HG03280 (cell line): ENCODE data around the gene KRTAP5-6.

Source experiments
- ATAC-seq: cut with Tn5 transposase; IDR thresholded peaks from one replicate; pipeline ENCODE4 v1.9.1; 2021; ENCODE audit warnings: mild to moderate bottlenecking, moderate library complexity; ENCODE audit not compliant: unreplicated experiment

KRTAP5-6 gene

DNA sequence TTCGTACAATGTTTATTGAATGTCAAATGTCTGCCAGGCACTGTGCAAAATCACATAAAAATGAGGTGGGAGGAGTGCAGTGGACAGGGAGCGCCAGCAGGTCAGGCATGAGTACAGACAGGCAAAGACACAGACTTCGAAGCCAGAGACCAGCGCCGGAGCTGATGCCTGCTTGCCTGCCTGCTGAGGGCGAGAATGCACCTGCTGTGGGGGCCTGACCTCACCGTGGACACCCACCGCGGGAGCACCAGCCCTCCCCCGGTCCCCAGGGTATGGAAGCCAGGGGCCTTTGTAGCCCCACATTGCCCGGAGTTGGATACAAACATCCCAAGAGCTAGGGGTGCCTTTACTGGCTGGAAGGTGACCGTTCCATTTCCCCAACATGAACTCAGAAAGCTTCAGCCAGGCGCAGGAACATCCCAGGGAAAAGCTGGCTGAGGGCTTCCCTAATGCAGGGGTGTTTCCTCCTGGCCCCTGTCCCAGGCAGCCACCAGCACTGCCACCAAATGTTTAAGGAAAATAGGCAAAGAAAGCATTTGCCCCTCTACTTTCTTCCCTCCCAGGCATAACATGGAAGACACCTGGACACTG lies 35.5 kb downstream of the KRTAP5-6 start:
- ATAC-seq, result no peak

DNA sequence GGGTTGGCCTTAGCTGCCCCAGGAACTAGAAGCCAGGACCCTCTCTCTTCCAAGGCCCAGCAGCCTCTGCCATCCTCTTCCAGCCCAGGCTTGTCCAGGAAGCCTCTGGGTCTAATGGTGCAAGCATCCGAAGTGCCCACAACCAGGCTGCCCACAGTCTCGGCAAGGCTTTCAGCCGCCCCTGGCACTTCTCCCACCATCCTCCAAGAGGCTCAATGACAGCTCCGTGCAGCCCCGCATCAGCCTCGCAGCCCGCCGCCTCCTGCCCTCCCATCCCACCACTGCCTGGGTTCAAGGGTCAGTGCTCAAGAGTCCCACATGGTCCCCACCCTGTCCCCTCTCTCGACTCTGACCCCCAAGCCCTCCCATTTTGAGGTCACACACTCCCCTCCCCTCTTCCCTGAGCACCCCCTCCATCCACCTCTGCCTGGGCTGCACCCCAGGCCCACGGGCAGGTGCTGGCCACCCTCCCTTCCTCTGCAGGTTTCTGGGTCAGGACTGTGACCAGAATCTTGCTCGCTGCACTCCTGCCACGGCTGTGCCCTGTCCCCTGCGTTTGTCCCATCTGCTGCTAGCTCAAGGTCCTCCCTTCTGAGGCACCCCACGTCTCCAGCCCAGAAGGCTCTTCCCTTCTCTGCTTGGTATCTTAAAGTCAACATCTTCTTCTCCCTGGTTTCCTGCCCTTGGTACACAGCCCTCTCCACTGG lies 36.2 kb downstream of the KRTAP5-6 start:
- ATAC-seq, result no peak

DNA sequence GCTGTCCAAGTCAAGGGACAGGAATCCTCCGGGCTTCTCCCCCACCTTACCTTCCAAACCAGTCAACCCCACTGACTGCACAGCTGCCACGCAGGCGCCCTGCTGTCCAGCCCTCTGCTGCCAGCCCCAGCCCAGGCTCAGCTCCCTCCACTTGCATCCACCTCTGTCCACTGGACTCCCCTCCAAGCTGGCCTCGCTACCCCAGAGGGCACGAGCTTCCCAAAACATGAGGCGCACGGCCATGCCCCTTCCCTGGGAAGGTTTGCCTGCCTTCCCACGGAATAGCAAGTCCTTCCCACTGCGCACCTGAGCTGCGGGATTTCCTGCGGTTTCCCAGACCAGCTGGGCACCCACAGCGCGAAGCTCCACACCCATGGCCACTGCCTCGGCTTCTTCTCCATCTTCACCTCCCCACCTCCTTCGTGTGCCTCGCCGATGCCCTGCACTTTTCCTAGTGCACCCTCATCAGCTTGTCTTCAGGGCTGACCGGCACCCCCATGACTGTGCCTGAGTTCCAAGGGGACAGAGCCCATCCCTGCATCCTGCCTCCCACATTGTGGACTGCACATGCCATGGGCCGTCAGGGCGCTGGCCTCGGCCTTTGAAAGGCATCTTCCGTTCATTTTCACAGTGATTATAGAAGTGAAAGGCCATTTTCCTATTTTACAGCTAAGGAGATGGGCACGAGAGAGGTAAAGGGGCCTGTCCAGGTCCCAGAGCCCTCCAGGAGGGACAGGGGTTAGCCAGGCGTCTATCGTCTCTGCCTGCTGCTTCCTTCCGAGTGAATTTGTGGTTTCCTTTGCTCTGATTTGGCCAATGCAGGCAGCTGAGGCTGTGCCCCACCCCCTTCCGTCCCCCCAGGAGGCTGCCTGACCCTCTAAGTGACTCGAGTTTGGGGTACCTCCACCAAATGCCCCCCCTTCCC lies 37.0 kb downstream of the KRTAP5-6 start:
- no peak for ATAC-seq

DNA sequence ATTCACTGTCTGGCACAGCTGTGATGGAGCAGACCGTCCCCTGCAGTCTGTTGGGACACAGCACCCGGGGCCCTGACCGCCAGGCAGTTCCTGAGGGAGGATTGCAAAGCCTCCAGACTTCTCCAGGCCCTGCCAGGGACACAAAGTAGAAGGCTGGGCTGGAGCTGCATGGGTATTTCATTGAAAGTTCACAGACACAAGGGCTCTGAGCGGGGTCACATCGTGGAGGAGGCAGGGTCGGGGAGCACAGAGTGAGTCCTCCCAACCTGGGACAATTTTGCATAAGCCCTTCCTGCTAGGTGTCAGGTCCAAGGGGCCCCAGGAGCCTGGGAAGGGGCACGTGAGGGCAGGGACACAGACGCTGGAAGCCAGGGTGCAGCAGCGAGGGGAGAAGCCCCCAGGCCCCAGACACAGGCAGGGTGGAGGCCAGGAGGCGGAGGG lies 37.7 kb downstream of the KRTAP5-6 start:
- no peak for ATAC-seq

DNA sequence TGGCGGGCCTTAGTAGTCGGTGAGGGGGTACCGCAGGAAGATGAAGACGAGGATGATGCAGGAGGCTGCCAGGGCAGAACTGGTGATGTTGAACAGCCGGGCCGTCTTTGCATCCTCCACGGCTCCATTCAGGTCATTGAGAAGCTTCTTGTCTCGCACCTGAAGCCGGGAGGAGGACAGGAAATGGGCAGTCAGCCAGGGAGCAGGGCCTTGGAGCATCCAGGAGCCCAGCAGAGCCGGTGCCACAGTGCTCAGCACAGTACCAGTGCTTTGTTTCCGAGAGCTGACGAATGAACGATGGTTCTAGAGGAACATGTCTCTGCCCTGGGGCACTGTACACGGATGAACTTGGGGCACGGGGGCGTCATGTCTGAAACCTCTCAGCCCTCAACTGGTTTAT lies 38.3 kb downstream of the KRTAP5-6 start:
- ATAC-seq, result no peak

DNA sequence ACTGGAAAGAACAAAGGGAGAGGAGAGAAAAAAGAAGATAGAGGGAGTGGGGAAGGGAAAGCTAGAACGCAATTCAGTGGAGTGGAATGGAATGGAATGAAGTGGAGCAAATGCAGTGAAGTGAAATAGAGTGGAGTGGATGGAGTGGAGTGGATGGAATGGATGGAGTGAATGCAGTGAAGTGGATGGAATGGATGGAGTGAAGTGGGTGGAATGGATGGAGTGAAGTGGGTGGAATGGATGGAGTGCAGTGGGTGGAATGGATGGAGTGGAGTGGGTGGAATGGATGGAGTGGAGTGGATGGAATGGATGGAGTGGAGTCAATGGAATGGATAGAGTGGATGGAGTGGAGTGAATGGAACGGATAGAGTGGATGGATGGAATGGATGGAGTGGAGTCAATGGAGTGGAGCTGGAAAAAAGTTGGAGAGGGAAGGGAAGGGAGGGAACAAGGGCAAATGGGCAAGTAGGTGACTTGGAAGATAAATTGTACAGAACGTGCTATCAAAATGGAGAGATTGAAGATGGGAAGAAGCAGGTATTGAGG lies 39.5 kb downstream of the KRTAP5-6 start:
- ATAC-seq, result no peak

DNA sequence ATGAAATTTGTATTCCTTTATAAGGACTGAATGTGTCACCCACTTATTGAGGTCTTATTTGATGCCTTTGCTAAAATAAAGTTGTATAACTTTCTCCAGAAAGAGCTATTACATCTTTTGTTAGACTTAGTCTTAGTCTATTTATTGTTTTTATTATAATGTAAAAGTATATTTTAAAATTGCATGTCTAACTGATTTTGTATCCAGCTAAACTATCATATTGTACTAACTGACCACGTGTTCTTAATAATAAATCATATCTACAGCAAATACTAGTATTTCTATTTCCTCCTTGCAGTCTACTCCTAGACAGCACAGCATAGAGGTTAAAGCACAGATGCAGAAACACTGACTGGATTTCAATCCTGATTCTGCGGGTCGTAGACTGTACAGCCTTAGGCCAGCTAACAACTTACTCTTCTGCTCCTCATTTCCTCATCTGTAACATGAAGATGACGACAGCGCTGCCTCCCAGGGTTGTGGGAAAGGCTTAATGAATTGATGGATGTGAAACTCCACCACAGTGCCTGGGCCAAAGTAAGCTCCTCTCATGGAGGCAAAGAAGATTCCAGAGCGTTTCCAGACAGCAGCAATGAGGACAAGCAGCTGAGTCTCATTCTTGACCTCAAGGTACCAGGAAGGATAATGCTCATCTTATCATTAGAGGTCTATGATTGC lies 40.2 kb downstream of the KRTAP5-6 start:
- no peak for ATAC-seq

DNA sequence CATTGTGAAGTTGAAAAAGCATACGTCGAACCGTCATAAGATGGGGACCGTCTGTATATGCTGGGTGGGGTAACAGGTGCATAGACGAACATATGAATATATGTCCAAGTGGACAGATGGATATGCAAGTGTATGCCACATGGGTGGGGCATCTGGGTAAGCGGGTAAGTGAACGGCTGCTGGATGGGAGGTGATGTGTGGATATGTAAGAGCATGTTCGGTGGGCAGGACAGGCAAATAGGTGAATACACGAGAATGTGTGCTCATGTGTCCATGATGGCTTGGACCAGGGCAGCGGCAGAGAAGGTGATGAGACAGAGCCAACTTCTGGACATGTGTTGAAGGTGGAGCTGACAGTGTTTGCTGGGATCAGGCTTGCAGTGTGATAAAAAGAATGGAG lies 41.4 kb downstream of the KRTAP5-6 start:
- no peak for ATAC-seq

DNA sequence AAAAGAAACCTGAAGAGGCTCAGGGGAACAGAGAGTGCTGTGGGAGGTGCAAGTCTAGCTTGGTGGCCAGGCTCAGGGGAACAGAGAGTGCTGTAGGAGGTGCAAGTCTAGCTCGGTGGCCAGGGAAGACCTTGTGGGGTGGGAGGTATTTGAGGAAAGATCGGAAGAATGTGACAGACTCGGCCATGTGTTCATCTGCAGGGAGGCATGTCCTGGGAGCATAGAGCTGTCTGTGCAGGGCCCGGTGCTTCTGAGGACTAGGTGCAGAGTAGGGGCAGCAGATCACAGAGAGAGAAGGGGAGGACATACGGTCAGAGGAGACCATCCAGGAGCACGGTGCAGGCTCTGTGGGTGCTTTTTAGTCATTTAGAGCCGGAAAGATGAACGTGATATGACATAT lies 42.6 kb downstream of the KRTAP5-6 start:
- no peak for ATAC-seq

DNA sequence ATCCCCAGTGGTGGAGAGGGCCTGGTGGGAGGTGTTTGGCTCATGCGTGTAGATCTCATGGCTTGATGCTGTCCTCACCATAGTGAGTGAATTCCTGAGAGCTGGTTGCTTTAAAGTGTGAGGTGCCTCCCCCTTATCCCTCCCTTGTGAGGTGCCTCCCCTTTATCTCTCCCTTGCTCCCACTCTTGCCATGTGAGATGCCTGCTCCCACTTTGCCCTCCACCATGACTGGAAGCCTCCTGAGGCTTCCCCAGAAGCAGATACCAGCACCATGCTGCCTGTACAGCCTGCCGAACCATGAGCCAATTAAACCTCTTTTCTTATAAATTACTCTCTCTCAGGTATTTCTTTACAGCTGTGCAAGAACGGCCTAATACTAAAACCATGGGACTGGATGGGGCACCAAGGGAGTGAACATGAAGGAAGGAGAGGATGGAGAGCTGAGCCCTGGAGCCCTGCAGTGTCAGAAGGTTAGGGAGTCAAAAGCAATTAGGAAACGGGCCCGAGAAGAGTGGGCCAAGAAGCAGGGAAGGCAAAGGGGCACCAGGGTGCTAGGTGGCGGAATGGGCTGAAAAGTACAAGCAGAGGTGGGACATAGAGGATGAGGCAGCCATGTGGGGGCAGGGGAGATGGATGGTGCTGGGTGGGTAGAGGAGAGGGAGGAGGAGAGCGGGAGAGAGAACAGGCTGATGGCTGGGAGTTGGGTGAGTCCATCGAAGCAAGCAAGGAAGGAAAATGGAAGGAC lies 44.0 kb downstream of the KRTAP5-6 start:
- no peak for ATAC-seq

DNA sequence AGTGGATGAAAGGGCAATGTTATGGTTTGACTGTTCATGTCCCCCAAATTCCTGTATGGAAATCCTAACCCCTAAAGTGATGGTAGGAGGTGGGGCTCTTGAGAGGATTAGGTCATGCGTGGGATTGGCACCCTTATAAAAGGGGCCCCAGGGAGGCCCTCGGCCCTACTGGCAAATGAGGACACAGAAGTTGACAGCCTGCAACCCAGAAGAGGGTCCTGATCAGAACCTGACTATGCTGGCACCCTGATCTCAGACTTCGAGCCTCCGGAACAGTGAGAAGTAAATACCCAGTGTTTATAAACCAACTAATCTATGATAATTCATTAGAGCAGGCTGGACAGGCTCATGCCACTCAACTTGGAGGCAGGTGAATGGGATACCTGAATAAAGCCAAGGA lies 44.7 kb downstream of the KRTAP5-6 start:
- ATAC-seq, result no peak

DNA sequence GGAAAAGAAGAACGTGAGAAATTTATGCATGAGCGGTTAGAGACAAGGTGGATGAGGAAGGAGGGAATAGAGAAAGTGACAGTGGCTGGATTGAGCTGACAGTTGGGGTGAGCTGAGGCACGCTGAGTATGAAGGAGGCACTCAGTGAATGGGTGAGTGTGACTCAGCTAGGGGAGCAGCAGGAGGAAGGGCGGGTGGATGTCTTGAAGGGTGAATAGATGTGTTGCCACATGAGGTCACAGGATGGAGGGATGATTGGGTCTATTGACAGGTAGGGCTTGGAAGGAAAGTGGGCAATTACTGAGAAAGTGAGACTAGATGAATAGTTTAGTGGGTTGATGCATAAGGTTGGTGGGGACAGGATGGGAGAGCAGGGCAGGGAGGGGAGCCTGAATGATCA lies 45.4 kb downstream of the KRTAP5-6 start:
- ATAC-seq, result no peak

DNA sequence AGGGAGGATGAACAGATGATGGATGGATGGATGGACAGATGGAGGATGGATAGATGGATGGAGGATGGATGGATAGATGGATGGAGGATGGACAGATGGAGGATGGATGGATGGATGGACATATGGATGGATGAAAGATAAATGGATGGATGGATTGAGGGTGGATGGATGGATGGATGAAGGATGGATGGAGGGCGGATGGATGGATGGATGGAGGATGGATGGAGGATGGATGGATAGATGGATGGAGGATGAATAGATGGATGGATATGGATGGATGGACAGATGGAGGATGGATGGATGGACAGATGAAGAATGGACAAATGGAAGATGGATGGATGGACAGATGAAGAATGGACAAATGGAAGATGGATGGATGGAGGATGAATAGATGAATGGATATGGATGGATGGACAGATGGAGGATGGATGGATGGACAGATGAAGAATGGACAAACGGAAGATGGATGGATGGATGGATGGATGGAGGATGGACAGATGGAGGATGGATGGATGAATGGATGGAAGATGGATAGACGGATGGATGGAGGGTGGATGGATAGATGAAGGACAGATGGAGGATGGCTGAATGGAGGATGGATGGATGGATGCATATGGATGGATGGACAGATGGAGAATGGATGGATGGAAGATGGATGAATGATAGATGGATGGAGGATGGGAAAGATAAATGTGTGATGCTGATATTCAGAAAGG lies 46.0 kb downstream of the KRTAP5-6 start:
- ATAC-seq, result no peak

DNA sequence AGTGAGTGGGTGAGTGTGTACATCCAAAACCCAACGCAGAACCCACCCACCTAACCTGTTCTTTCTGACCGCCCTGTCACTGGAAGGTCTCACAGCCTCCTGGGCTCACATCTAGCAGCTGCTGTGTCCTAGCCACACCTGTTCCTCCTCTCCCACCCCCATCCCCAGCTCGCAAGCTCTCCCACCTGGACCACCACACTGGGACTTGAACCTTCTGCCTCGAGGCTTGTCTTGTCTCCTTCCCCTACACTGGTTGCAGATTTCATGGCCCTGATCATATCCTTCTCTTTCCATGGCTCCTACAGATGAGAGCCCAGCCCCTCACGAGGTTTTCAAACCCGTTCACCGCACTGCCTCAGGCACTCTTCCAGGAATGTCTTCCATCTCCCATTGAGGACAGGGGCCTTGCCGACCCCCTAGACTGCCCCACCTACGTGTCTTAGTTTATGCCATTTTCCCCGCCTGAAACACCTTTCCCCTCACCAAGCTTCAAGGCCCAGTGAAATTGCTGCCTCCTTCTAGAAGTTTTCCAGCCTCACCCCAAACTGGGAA lies 46.7 kb downstream of the KRTAP5-6 start:
- ATAC-seq, result no peak

DNA sequence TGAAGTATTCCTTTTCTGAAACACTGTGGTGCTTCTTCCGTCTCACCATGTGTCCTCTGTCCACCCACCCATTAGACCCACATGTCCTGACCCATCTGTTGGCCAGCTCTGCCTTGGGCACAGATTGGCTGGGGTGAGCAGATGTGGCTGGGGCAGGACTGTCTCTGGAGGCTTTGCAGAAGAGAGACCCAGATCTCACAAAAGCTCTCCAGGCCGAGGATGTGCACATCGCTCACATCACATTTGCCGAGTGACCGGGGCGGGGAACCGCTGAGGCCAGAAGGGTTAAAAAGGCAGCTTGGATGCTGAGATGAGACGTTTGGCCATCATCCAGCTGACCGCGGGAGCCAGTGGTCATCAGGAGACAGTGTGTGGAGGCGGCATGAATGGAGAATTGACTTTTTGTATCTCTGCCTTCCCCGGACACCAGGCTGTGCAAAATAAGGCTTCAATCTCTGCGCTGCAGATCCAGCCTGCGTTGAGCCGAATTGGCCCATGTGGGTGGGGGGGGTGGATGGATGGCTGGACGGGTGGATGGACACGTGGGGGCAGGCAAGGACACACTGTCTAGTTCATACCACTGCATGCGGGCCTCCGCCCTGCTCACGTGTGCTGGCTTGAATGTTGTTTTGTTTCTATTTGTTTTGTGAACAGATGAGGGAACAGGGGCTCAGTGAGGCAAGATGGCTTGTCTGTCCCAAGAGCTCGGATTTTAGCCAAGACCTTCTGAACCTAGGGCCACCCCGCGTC lies 47.3 kb downstream of the KRTAP5-6 start:
- ATAC-seq, result no peak

DNA sequence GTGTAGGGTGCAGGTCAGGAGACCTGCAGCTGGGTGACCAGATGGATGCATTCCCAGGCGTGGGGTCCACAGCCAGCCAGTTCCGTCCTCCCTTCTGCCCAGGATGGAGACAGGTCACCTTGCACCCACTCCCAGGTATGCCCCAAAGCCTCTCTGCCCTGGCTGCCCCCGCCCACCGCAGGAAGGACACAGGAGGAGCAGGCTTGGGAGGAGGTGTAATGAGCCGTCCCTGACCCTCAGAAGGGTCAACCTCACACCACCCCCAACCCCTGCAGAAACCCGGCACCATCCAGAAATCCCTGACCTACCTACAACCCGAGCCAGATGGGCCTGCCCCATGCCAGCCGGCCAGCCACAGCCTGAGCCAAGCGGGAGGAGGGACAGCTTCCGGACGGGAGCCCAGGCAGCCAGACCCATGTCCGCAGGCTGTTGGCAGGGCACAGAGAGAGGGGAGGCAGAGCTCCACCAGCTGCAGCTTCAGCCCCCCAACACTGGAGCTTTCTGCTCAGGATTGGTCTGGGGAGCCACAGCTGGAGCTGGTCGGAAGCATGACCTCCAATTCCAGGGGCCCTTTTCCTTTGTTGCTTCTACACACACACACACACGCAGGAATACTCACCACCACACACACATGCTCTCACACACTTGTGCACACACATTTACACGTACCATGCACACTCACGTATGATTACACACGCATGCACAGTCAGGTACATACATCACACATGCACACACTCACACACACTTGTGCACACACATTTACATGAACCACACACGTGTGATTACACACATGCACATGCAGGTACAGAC lies 48.1 kb downstream of the KRTAP5-6 start:
- ATAC-seq, result no peak

DNA sequence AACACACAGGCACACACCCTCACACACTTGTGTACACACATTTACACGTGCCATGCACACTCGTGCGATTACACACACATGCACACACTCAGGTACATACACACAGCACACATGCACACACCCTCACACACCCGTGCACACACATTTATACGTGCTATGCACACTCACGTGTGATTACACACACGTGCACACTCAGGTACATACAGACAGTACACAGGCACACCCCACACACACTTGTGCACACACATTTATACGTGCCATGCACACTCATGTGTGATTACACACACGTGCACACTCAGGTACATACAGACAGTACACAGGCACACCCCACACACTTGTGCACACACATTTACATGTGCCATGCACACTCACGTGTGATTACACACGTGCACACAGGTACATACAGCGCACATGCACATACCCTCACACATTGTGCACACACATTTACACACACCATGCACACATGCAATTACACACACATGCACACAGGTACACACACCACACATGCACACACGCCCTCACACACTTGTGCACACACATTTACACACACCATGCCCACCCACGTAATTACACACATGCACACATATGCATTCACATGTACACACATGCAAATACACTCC lies 48.8 kb downstream of the KRTAP5-6 start:
- ATAC-seq, result no peak
